Activated T-cell treated with anti-CD3 and anti-CD28 coated beads, Interleukin-2, amount 50 U/mL, for 4 hours (primary cell): ENCODE data around the gene NDUFA11. TPM values are rescaled to one million over a fixed set of nuclear protein-coding genes. Genes with fewer than 3 reads are reported as not detected.

Experiments used
- ATAC-seq, 2 donors: fragments of 200-7000 bp; cut with Tn5 transposase; one replicate each; pipeline ENCODE4 v1.10.0; 2021
- DNase-seq: peaks from one replicate; pipeline ENCODE4 v3.0.0-alpha.2; 2020
- H3K27me3 Mint-ChIP-seq: one replicate; pipeline ENCODE4 v1.8.0; 2021; ENCODE audit warnings: low read depth, mixed read lengths
- H3K36me3 Mint-ChIP-seq: one replicate; pipeline ENCODE4 v1.8.0; 2022; ENCODE audit warnings: mixed read lengths; ENCODE audit not compliant: insufficient read depth
- H3K4me1 Mint-ChIP-seq: one replicate; pipeline ENCODE4 v1.8.0; 2021; ENCODE audit warnings: low read depth, mixed read lengths
- H3K4me3 Mint-ChIP-seq: one replicate; pipeline ENCODE4 v1.8.0; 2021; ENCODE audit warnings: mild to moderate bottlenecking, moderate library complexity, mixed read lengths
- H3K9me3 Mint-ChIP-seq: one replicate; pipeline ENCODE4 v1.8.0; 2021; ENCODE audit warnings: mixed read lengths
- total RNA-seq, 3 donors: library from RNA; stranded (reverse); gene quantifications; one replicate each; pipeline ENCODE4 v1.2.1, GENCODE V29; 2021

Gene NDUFA11
- total RNA-seq, result 100 to 1,000 TPM; 282 to 293 (median 292) TPM

GRCh38 chr19:5903624-5904351 lies at the start of gene NDUFA11:
Gene NDUFA11 (minus strand): TSS chr19:5903790. CDS start chr19:5903708, 82 bp downstream.
- Mint-ChIP-seq H3K4me1 (peaks cover 32% of the 10 kb centered on the region), H3K36me3 (peaks cover 11% of the 10 kb centered on the region), H3K27me3 (no peaks in the 10 kb centered on the region), H3K9me3 (no peaks in the 10 kb centered on the region), H3K4me3 (peak within 1 kb of the TSS; percentile 99)
- ATAC-seq (peak; percentile 65 to 66), DNase-seq (peak; percentile 95)

DNA sequence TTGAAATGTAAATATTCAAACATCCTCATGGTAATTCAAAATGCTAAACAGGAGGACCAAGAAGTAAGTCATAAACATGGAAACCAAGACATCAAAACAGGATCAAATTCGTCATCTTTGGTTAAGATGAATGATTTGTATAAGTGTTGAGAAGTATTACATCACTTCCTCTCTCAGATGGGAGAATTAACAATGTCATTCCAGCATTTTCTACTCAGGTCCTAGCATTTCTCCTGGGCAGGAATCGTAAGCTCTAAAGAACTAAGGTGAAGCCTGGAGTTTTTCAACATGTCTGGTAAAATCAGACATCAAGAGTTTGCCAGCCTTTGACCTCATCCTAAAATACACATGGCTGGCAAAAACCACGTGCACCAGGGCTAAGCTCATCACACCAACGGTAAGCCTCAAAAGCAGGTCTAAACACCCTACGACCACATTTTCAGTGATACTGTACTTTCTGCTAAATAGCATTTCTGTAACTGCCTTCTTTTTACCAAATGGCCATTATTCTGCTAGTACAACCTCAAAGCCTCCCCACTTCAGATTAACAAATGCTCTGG lies 49.5 kb upstream of the NDUFA11 start:
- peaks cover 92% of the 10 kb centered on the region for H3K4me1 Mint-ChIP-seq
- H3K27me3 Mint-ChIP-seq, result no peaks in the 10 kb centered on the region
- no peak for DNase-seq
- H3K4me3 Mint-ChIP-seq, result peak overlapping the region; percentile 46
- no peak for ATAC-seq
- peaks cover 19% of the 10 kb centered on the region for H3K36me3 Mint-ChIP-seq
- no peaks in the 10 kb centered on the region for H3K9me3 Mint-ChIP-seq

- Mint-ChIP-seq H3K27me3 (no peaks in the 10 kb centered on the region), H3K36me3 (peaks cover 17% of the 10 kb centered on the region)
Observed at GRCh38 chr19:5952193-5953029, 48.8 kb upstream of the NDUFA11 start.

GRCh38 chr19:5951338-5951861 lies 47.8 kb upstream of the NDUFA11 start:
- Mint-ChIP-seq H3K36me3 (peaks cover 14% of the 10 kb centered on the region), H3K4me1 (peaks cover 92% of the 10 kb centered on the region), H3K9me3 (no peaks in the 10 kb centered on the region), H3K27me3 (no peaks in the 10 kb centered on the region), H3K4me3 (no peak overlapping the region)
- no peak for ATAC-seq
- DNase-seq, result no peak

More at GRCh38 chr19:5952193-5953029, 48.8 kb upstream of the NDUFA11 start:
- no peaks in the 10 kb centered on the region for H3K9me3 Mint-ChIP-seq
- H3K4me3 Mint-ChIP-seq, result peak overlapping the region; percentile 46
- H3K4me1 Mint-ChIP-seq, result peaks cover 92% of the 10 kb centered on the region
- ATAC-seq (no peak), DNase-seq (no peak)

- DNase-seq (no peak), ATAC-seq (no peak)
- Mint-ChIP-seq H3K36me3 (peaks cover 15% of the 10 kb centered on the region), H3K9me3 (no peaks in the 10 kb centered on the region), H3K4me3 (peak overlapping the region; percentile 33), H3K4me1 (peaks cover 94% of the 10 kb centered on the region), H3K27me3 (no peaks in the 10 kb centered on the region)
Observed at GRCh38 chr19:5950741-5951140, 47.2 kb upstream of the NDUFA11 start.

DNA sequence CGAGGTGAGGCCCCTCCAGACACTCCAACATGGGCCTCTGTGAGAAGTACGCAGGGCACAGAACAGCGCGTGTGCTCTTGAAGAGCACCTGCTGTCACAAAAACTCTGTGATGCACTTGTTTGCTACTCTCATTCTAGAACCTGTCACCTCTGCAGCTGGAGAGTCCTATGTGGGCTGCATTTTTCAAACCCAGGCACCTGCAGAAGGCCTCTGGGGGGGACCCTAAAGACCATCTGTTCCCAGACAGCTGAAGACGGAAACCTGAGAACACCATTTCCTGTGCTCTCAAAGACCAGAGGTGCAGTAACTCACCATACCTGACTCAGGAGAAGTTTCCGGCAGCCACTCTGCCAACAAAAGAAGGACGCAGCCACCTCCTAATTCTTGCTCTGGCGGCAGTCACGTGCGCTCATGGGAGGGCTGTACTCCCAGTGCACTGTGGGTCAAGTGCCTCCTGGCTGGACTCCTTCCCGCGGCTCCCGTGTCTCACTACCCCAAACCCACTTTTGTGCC lies 46.3 kb upstream of the NDUFA11 start:
- Mint-ChIP-seq H3K4me3 (peak overlapping the region; percentile 50), H3K36me3 (peaks cover 19% of the 10 kb centered on the region), H3K27me3 (no peaks in the 10 kb centered on the region), H3K4me1 (peaks cover 90% of the 10 kb centered on the region), H3K9me3 (no peaks in the 10 kb centered on the region)
- DNase-seq, result peak; percentile 24
- peak; percentile 44 to 55 for ATAC-seq

- Mint-ChIP-seq H3K4me3 (peak overlapping the region; percentile 57), H3K9me3 (no peaks in the 10 kb centered on the region), H3K27me3 (no peaks in the 10 kb centered on the region), H3K4me1 (peaks cover 87% of the 10 kb centered on the region), H3K36me3 (peaks cover 19% of the 10 kb centered on the region)
- no peak for DNase-seq
- peak; percentile 44 to 52 for ATAC-seq
Observed at GRCh38 chr19:5948752-5949564, 45.4 kb upstream of the NDUFA11 start.

DNA sequence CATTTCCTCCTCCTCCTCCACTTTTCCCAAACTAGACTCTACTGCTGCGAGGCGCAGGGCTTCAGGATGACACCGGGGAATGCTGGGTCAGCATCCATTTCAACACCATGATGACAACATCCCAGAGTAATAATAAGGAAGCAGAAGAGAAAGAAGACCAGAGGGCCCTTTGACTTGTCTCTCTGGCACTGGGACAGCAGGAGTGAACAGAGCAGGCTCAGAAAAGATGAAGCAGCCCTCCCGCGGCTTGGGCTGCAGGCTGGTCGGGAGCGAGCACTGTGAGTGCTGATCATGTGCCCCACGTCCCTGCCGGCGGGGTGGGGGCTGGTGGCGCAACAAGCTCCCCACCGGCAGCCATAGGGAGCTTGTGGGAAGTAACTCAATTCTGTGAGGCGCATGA lies 43.8 kb upstream of the NDUFA11 start:
- ATAC-seq (no peak), DNase-seq (no peak)
- H3K27me3 Mint-ChIP-seq, result no peaks in the 10 kb centered on the region
- no peak overlapping the region for H3K4me3 Mint-ChIP-seq
- H3K36me3 Mint-ChIP-seq, result peaks cover 19% of the 10 kb centered on the region
- peaks cover 77% of the 10 kb centered on the region for H3K4me1 Mint-ChIP-seq
- H3K9me3 Mint-ChIP-seq, result no peaks in the 10 kb centered on the region

GRCh38 chr19:5943623-5944022 lies 40.0 kb upstream of the NDUFA11 start:
- Mint-ChIP-seq H3K36me3 (peaks cover 8% of the 10 kb centered on the region), H3K4me3 (no peak overlapping the region), H3K9me3 (no peaks in the 10 kb centered on the region), H3K4me1 (peaks cover 39% of the 10 kb centered on the region), H3K27me3 (no peaks in the 10 kb centered on the region)
- ATAC-seq, result peak in 1 of 2 donors; percentile 38
- DNase-seq, result no peak

DNA sequence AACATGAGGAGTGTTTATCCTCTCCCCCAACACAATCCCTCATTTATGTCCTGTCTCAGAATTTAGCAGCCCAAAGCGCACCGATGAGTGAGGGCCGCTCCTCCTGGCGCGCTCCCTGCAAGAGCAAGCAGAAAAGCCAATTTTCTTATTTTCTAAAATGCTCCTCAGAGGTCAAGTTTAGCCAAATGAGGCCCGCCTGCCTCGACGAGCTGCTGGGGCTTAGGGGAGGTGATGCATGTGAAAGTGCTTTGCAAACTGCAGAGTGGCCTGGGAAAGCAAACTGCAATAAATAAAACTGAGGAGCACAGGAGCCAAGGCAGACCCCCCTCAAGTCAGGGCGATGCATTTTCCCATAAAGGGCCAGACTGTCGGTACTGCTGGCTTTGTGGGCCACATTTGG lies 39.5 kb upstream of the NDUFA11 start:
- Mint-ChIP-seq H3K27me3 (no peaks in the 10 kb centered on the region), H3K36me3 (peaks cover 9% of the 10 kb centered on the region), H3K4me3 (no peak overlapping the region), H3K9me3 (no peaks in the 10 kb centered on the region), H3K4me1 (peaks cover 35% of the 10 kb centered on the region)
- DNase-seq (no peak), ATAC-seq (no peak)

- H3K9me3 Mint-ChIP-seq, result no peaks in the 10 kb centered on the region
- H3K36me3 Mint-ChIP-seq, result peaks cover 17% of the 10 kb centered on the region
- ATAC-seq (no peak), DNase-seq (no peak)
- H3K27me3 Mint-ChIP-seq, result no peaks in the 10 kb centered on the region
- no peak overlapping the region for H3K4me3 Mint-ChIP-seq
- H3K4me1 Mint-ChIP-seq, result peaks cover 23% of the 10 kb centered on the region
Observed at GRCh38 chr19:5941673-5942072, 38.1 kb upstream of the NDUFA11 start.

DNA sequence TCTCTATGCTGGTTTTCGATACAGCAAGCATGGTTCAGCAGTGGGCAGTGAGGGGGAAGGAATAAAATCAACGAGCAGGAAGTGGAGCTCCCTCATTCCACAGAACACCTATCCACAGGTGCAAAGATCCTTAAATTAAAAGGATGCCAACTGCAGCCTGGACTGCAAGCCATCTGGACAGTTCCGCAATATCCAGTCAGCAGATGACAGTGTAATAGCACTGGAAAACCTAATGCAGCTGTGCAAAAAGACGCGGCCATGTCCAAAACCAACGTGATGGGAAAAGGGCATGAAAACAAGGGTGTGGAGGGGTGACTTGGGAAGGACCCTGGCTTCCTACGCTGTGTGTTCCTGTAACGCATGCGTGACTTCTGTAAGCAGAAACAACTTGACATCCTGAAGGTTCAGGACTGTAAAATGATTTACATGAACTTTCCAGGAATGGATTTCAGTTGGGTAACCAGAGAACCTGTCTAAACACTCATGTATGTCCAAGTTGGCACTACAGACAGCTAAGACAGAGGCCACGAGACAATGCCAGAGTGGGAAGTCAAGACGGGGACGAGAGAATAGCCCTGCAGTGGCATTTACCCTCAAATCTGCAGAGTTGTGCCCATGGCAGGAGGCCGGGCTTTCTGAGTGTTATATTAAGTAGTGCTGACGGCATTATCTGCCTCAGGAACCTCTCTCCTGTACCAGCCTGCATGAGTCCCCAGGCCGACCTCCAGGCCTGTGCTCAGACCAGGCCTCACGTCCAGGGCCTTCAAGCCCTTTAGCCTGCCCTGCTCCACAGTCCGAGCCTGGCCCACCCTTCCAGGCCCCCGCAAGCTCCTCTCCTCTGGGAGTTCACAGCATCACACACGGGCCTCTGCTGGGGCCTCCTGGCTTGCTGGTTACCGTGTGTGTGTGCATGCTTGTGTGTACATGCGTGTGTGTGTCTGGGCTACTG lies 36.9 kb upstream of the NDUFA11 start:
- ATAC-seq (no peak), DNase-seq (no peak)
- no peak overlapping the region for H3K4me3 Mint-ChIP-seq
- peaks cover 12% of the 10 kb centered on the region for H3K4me1 Mint-ChIP-seq
- no peaks in the 10 kb centered on the region for H3K27me3 Mint-ChIP-seq
- peaks cover 21% of the 10 kb centered on the region for H3K36me3 Mint-ChIP-seq
- H3K9me3 Mint-ChIP-seq, result no peaks in the 10 kb centered on the region

DNA sequence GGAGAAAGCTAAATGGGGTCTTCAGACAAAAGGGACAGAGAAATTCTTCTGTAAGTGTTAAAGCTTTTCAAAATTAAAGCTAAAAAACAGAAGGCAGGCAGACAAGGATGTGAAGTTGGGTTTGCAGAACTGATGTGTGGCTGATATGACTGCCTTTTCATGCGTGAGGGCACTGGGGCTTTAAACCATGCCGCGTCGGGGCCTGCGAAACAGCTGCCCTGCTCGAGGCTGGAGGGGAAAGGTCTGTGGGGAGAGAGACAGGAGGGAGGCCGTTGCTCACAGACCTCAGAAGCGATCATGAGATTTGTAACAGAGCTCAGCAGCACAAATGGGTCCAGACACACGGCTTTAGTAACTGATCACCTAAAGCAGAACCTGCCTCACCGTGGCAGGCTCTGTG lies 34.0 kb upstream of the NDUFA11 start:
- Mint-ChIP-seq H3K4me1 (no peaks in the 10 kb centered on the region), H3K9me3 (no peaks in the 10 kb centered on the region), H3K36me3 (peaks cover 23% of the 10 kb centered on the region), H3K4me3 (no peak overlapping the region), H3K27me3 (no peaks in the 10 kb centered on the region)
- DNase-seq (no peak), ATAC-seq (no peak)
